ENCODE data around the gene MS4A7.

The MS4A7 gene

GRCh38 chr11:60431251-60431650 is 52.9 kb downstream of the MS4A7 start:
- no peaks in the 10 kb centered on the region for H3K4me1 ChIP-seq (ENCODE audit: insufficient read depth, low read length)
- H4K20me1 ChIP-seq (ENCODE audit: insufficient read depth, low read length), result no peaks in the 10 kb centered on the region
- H3K9me3 ChIP-seq (ENCODE audit: insufficient read depth, low read length, severe bottlenecking), result no peaks in the 10 kb centered on the region
- H3K4me3 ChIP-seq (ENCODE audit: low read depth in 1 of 2, low read length in 2 of 2), result no peak overlapping the region
- no peak overlapping the region for H3K9ac ChIP-seq (ENCODE audit: low read depth, low read length)
- ATAC-seq (ENCODE audit: insufficient read depth, low read depth), result no peak
- H3K27ac ChIP-seq (ENCODE audit: low read length), result no peak overlapping the region
- H3K36me3 ChIP-seq (ENCODE audit: insufficient read depth, low read length), result no peaks in the 10 kb centered on the region
- H3K79me2 ChIP-seq (ENCODE audit: insufficient read depth, low read length), result no peaks in the 10 kb centered on the region
- TF ChIP-seq CTCF (IDR thresholded peaks at IDR 0.05; ENCODE audit: borderline replicate concordance, extremely low read depth, low read length, poor library complexity, severe bottlenecking), result no peak
- TF ChIP-seq EZH2 (IDR thresholded peaks at IDR 0.05; ENCODE audit: borderline replicate concordance, low read depth, low read length, severe bottlenecking), result no peak
- H3K4me2 ChIP-seq (ENCODE audit: insufficient read depth, low read length), result no peak overlapping the region
- no peaks in the 10 kb centered on the region for H3K27me3 ChIP-seq (ENCODE audit: insufficient read depth, low read length, poor library complexity)
- no peak overlapping the region for H2AFZ ChIP-seq (ENCODE audit: low read depth, low read length)
- no peak for DNase-seq

GRCh38 chr11:60433401-60433800 is 55.1 kb downstream of the MS4A7 start:
- DNase-seq (no peak), ATAC-seq (ENCODE audit: insufficient read depth, low read depth) (no peak)
- Histone ChIP-seq H3K27me3 (ENCODE audit: insufficient read depth, low read length, poor library complexity) (no peaks in the 10 kb centered on the region), H3K9me3 (ENCODE audit: insufficient read depth, low read length, severe bottlenecking) (no peaks in the 10 kb centered on the region), H3K36me3 (ENCODE audit: insufficient read depth, low read length) (no peaks in the 10 kb centered on the region), H2AFZ (ENCODE audit: low read depth, low read length) (no peak overlapping the region), H3K4me1 (ENCODE audit: insufficient read depth, low read length) (no peaks in the 10 kb centered on the region), H4K20me1 (ENCODE audit: insufficient read depth, low read length) (no peaks in the 10 kb centered on the region), H3K9ac (ENCODE audit: low read depth, low read length) (no peak overlapping the region), H3K79me2 (ENCODE audit: insufficient read depth, low read length) (no peaks in the 10 kb centered on the region), H3K4me3 (ENCODE audit: low read depth in 1 of 2, low read length in 2 of 2) (no peak overlapping the region), H3K27ac (ENCODE audit: low read length) (no peak overlapping the region), H3K4me2 (ENCODE audit: insufficient read depth, low read length) (no peak overlapping the region)
- TF ChIP-seq EZH2 (IDR thresholded peaks at IDR 0.05; ENCODE audit: borderline replicate concordance, low read depth, low read length, severe bottlenecking), result no peak
